ENCODE data around the gene SIAE.

DNA sequence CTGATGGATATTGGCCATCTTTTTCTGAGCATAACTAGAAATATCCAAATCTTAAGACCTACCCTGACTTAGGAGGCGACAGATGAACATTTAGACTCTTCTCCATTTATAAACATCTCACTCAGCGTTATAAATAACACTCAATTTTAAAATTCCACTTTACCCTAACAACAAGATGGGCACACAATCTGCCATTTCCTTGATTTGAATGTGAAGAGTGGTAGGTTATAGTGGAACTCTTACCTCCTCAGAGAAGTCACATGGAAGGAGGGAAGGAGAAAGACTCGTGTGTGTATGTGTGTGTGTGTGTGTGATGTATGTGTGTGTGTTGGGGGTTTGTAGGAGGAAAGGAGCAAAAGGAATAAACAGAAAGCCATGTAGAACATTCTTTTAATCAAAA lies 15.0 kb downstream of the SIAE start:
- TF ChIP-seq, protein P1, sequence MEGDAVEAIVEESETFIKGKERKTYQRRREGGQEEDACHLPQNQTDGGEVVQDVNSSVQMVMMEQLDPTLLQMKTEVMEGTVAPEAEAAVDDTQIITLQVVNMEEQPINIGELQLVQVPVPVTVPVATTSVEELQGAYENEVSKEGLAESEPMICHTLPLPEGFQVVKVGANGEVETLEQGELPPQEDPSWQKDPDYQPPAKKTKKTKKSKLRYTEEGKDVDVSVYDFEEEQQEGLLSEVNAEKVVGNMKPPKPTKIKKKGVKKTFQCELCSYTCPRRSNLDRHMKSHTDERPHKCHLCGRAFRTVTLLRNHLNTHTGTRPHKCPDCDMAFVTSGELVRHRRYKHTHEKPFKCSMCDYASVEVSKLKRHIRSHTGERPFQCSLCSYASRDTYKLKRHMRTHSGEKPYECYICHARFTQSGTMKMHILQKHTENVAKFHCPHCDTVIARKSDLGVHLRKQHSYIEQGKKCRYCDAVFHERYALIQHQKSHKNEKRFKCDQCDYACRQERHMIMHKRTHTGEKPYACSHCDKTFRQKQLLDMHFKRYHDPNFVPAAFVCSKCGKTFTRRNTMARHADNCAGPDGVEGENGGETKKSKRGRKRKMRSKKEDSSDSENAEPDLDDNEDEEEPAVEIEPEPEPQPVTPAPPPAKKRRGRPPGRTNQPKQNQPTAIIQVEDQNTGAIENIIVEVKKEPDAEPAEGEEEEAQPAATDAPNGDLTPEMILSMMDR (conservative IDR thresholded peaks at IDR 0.05; ENCODE audit: low read depth, low read length): no peak
- TF ChIP-seq POLR2A (IDR thresholded peaks at IDR 0.05; ENCODE audit: low read depth, low read length) (no peak), BHLHE40 (IDR thresholded peaks at IDR 0.05; ENCODE audit: low read depth, low read length) (no peak), SMC3 (IDR thresholded peaks at IDR 0.05; ENCODE audit: low read depth, low read length) (no peak), FOS (IDR thresholded peaks at IDR 0.05; ENCODE audit: low read depth, low read length) (no peak), RAD21 (IDR thresholded peaks at IDR 0.05; ENCODE audit: low read length) (no peak), CEBPB (IDR thresholded peaks at IDR 0.05; ENCODE audit: low read depth, low read length) (no peak)
- TF ChIP-seq, protein P2, sequence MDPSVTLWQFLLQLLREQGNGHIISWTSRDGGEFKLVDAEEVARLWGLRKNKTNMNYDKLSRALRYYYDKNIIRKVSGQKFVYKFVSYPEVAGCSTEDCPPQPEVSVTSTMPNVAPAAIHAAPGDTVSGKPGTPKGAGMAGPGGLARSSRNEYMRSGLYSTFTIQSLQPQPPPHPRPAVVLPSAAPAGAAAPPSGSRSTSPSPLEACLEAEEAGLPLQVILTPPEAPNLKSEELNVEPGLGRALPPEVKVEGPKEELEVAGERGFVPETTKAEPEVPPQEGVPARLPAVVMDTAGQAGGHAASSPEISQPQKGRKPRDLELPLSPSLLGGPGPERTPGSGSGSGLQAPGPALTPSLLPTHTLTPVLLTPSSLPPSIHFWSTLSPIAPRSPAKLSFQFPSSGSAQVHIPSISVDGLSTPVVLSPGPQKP (IDR thresholded peaks at IDR 0.05; ENCODE audit: borderline replicate concordance, low read depth, low read length): no peak
